Thyroid gland (tissue), 4 donors: ENCODE data around the gene TRAFD1.

Experiments
- CTCF ChIP-seq, 6 experiments: fragments of 200-600 bp in 3 of 6; fragments of 450-650 bp in 3 of 6; sonication (generic) in 3 of 6; IDR thresholded peaks; one replicate each; pipeline ENCODE4 v1.5.1; 2016 to 2019; ENCODE audit warnings: antibody characterized with exemption in 6 of 6, mild to moderate bottlenecking in 2 of 6, inconsistent platforms in 1 of 6, moderate library complexity in 1 of 6
- POLR2A ChIP-seq, 2 donors: fragments of 450-650 bp; IDR thresholded peaks; one replicate each; pipeline ENCODE4 v1.6.1; 2017; ENCODE audit warnings: antibody characterized with exemption in 2 of 2, mild to moderate bottlenecking in 2 of 2, moderate library complexity in 1 of 2

- no peak for TF ChIP-seq CTCF (IDR thresholded peaks at IDR 0.05)
- no peak for TF ChIP-seq POLR2A (IDR thresholded peaks at IDR 0.05)
These were observed 28.7 kb upstream of the TRAFD1 start for GRCh38 chr12:112096667-112097066.
